ENCODE measurements around the gene OR9Q1. TPM values are rescaled to one million over a fixed set of nuclear protein-coding genes. Genes with fewer than 3 reads are reported as not detected.

Gene OR9Q1
- total and polyA plus RNA-seq, 2 of the 13 experiments (the other 11 are each of a cell fraction or from before 2014, with no cell fraction given): not detected

DNA sequence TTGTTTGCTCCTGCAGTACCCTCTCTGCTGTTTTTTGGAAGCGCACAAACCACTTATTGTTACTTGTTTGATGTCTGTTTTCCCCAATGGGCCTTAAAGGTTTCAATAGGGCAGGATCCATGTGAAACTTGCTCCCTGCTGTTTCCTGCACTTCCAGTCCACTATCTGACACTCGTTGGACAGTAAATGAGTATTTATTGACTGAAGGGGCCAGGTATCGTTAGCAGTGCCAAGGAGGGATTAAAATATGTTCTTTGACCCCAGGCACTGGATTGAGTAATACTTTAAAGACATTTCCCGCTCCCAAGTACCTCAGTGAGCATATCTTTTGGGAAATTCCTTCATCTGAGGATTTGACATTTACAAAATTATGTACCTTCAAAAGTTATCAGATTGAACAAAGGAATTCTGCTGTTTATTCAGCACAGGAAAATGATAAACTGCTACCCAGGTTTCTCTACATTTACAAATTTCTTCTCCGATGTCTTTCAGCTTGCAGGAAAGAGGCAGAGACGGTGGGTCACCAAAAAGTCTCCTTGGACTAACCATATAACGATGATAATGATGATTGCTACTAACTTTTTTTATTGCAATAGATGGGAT is 141.9 kb downstream of the OR9Q1 start (continued):
- TF ChIP-seq, protein P1, sequence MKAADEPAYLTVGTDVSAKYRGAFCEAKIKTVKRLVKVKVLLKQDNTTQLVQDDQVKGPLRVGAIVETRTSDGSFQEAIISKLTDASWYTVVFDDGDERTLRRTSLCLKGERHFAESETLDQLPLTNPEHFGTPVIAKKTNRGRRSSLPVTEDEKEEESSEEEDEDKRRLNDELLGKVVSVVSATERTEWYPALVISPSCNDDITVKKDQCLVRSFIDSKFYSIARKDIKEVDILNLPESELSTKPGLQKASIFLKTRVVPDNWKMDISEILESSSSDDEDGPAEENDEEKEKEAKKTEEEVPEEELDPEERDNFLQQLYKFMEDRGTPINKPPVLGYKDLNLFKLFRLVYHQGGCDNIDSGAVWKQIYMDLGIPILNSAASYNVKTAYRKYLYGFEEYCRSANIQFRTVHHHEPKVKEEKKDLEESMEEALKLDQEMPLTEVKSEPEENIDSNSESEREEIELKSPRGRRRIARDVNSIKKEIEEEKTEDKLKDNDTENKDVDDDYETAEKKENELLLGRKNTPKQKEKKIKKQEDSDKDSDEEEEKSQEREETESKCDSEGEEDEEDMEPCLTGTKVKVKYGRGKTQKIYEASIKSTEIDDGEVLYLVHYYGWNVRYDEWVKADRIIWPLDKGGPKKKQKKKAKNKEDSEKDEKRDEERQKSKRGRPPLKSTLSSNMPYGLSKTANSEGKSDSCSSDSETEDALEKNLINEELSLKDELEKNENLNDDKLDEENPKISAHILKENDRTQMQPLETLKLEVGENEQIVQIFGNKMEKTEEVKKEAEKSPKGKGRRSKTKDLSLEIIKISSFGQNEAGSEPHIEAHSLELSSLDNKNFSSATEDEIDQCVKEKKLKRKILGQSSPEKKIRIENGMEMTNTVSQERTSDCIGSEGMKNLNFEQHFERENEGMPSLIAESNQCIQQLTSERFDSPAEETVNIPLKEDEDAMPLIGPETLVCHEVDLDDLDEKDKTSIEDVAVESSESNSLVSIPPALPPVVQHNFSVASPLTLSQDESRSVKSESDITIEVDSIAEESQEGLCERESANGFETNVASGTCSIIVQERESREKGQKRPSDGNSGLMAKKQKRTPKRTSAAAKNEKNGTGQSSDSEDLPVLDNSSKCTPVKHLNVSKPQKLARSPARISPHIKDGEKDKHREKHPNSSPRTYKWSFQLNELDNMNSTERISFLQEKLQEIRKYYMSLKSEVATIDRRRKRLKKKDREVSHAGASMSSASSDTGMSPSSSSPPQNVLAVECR (CRISPR knock-in tag; IDR thresholded peaks at IDR 0.05; ENCODE audit: borderline replicate concordance): peak; percentile 43; the same call in 1 of the 2 replicates
- TF ChIP-seq ZNF761 (CRISPR knock-in tag; conservative IDR thresholded peaks at IDR 0.05): 0 out of 2 replicates have a peak, but pooled peaks have one; percentile 39
- TF ChIP-seq, protein P2, sequence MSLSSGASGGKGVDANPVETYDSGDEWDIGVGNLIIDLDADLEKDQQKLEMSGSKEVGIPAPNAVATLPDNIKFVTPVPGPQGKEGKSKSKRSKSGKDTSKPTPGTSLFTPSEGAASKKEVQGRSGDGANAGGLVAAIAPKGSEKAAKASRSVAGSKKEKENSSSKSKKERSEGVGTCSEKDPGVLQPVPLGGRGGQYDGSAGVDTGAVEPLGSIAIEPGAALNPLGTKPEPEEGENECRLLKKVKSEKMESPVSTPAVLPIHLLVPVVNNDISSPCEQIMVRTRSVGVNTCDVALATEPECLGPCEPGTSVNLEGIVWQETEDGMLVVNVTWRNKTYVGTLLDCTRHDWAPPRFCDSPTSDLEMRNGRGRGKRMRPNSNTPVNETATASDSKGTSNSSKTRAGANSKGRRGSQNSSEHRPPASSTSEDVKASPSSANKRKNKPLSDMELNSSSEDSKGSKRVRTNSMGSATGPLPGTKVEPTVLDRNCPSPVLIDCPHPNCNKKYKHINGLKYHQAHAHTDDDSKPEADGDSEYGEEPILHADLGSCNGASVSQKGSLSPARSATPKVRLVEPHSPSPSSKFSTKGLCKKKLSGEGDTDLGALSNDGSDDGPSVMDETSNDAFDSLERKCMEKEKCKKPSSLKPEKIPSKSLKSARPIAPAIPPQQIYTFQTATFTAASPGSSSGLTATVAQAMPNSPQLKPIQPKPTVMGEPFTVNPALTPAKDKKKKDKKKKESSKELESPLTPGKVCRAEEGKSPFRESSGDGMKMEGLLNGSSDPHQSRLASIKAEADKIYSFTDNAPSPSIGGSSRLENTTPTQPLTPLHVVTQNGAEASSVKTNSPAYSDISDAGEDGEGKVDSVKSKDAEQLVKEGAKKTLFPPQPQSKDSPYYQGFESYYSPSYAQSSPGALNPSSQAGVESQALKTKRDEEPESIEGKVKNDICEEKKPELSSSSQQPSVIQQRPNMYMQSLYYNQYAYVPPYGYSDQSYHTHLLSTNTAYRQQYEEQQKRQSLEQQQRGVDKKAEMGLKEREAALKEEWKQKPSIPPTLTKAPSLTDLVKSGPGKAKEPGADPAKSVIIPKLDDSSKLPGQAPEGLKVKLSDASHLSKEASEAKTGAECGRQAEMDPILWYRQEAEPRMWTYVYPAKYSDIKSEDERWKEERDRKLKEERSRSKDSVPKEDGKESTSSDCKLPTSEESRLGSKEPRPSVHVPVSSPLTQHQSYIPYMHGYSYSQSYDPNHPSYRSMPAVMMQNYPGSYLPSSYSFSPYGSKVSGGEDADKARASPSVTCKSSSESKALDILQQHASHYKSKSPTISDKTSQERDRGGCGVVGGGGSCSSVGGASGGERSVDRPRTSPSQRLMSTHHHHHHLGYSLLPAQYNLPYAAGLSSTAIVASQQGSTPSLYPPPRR (CRISPR knock-in tag; IDR thresholded peaks at IDR 0.05; ENCODE audit: borderline replicate concordance): peak; percentile 93
- TF ChIP-seq PCBP2 (optimal IDR thresholded peaks at IDR 0.05; ENCODE audit: low read depth, low read length, poor library complexity, severe bottlenecking): no peak
- TF ChIP-seq ZNF343 (CRISPR knock-in tag; IDR thresholded peaks at IDR 0.05): no peak
- TF ChIP-seq FOXK2 (IDR thresholded peaks at IDR 0.05): no peak
- peak; percentile 100 for TF ChIP-seq PITX1 (CRISPR knock-in tag; IDR thresholded peaks at IDR 0.05)
- no peak for TF ChIP-seq CBX2 (IDR thresholded peaks at IDR 0.05; ENCODE audit: low read depth, low read length)
- no peak for TF ChIP-seq CBX2 (CRISPR knock-in tag; IDR thresholded peaks at IDR 0.05; ENCODE audit: low read depth)
- no peak for TF ChIP-seq TAF1 (CRISPR knock-in tag; IDR thresholded peaks at IDR 0.05)
- TF ChIP-seq PHF20 (CRISPR knock-in tag; IDR thresholded peaks at IDR 0.05): no peak
- TF ChIP-seq NFYB (CRISPR knock-in tag; IDR thresholded peaks at IDR 0.05): no peak
- TF ChIP-seq, protein P3, sequence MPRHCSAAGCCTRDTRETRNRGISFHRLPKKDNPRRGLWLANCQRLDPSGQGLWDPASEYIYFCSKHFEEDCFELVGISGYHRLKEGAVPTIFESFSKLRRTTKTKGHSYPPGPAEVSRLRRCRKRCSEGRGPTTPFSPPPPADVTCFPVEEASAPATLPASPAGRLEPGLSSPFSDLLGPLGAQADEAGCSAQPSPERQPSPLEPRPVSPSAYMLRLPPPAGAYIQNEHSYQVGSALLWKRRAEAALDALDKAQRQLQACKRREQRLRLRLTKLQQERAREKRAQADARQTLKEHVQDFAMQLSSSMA (CRISPR knock-in tag; IDR thresholded peaks at IDR 0.05): no peak
- no peak for TF ChIP-seq SNAI1 (CRISPR knock-in tag; IDR thresholded peaks at IDR 0.05; ENCODE audit: borderline replicate concordance)
- no peak for TF ChIP-seq EED (CRISPR knock-in tag; IDR thresholded peaks at IDR 0.05)
- TF ChIP-seq, protein P4, sequence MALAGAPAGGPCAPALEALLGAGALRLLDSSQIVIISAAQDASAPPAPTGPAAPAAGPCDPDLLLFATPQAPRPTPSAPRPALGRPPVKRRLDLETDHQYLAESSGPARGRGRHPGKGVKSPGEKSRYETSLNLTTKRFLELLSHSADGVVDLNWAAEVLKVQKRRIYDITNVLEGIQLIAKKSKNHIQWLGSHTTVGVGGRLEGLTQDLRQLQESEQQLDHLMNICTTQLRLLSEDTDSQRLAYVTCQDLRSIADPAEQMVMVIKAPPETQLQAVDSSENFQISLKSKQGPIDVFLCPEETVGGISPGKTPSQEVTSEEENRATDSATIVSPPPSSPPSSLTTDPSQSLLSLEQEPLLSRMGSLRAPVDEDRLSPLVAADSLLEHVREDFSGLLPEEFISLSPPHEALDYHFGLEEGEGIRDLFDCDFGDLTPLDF (CRISPR knock-in tag; IDR thresholded peaks at IDR 0.05): peak; percentile 66; the same call in 1 of the 2 replicates
- TF ChIP-seq ZNF883 (CRISPR knock-in tag; IDR thresholded peaks at IDR 0.05; ENCODE audit: not compliant biosample characterization): no peak
